Dermis lymphatic vessel endothelial cell (primary cell): ENCODE results near the gene PRXL2C. TPM values are rescaled to one million over a fixed set of nuclear protein-coding genes. Genes with fewer than 3 reads are reported as not detected.

Experiments used
- total RNA-seq: library from RNA; depleted of rRNA; stranded (reverse); fragments of >200 nt; gene quantifications from 2 replicates; pipeline ENCODE4 v1.2.1, GENCODE V29; 2014

PRXL2C gene, protein sequence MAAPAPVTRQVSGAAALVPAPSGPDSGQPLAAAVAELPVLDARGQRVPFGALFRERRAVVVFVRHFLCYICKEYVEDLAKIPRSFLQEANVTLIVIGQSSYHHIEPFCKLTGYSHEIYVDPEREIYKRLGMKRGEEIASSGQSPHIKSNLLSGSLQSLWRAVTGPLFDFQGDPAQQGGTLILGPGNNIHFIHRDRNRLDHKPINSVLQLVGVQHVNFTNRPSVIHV
- total RNA-seq, result 35.0 and 42.7 TPM in 2 replicates

DNA sequence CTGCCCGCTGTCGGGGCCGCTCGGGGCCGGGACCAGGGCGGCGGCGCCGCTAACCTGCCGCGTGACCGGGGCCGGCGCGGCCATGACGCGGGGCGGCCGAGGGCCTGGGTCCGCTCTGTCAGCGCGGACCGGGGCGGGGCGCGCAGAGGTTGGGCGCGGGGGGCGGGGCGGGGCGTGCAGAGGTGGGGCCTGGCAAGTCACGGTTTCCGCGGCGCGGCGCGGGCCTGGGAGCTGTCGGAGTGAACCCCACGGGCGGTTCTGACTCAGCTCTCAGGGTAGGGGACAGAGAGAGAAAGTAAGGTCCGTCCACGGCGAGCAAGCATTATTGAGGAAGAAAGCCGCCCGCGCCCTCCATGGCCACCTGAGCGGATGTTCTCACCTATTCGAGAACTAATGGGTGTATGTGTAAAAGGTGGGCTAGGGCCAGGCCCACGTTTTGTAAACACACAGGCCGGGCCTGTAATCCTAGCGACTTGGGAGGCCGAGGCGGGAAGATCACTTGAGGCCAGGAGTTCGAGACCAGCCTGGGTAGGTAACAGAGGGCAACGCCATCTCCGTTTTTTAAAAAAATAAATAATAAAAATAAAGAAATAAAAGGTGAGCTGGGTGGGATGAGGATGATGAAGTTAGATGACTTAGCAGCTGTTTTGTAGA lies at the start of gene PRXL2C:
PRXL2C (minus strand) TSS at position 120 of the 654 bp plus-strand sequence; CDS start at position 84, 36 bp downstream.

DNA sequence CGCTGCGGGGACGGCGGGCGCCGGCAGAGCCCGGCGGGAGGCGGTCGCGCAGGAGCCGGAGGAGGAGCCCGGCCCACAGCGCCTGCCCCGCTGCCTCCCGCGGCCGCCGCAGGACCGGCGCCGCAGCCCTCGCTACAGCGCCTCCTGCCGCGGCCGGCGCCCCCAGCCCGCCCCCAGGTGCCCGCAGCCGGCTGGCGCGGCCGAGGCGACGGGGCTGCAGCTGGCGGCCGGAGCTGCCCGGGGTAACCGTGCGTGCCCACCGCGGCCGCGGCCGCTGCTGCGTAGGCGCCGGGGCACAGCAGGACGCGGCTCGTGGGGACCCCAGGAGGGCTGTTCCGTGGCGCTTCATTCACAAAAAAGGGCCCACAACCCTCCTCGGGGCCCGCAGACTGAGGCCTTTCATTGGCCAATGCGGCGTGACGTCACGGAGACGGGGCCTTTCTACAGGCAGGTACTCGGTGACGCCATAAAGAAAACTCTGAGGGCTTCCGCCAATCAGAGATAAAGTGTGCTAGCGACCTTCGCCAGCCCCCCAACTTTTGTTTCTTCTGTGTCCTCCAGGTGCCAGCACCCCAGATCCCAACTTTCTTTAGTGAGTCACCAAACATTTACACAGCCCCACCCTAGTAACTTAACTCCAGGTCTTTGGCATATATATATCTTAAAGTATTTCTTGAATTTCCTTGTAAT lies 35.5 kb downstream of the PRXL2C start, which contains the start of gene CDC14B:
CDC14B (minus strand) TSS at position 353 of the 690 bp plus-strand sequence. CDS start 465 bp downstream, outside the sequence.

Other genes with a start within 250 kb of the PRXL2C start
- gene ZNF367, start 236.9 kb downstream of the PRXL2C start, total RNA-seq, result 1.7 and 2.3 TPM in 2 replicates
- 8.6 and 9.1 TPM in 2 replicates for gene HABP4, start 205.1 kb downstream of the PRXL2C start, total RNA-seq
- 12.2 and 15.2 TPM in 2 replicates for gene CDC14B, start 35.5 kb downstream of the PRXL2C start, total RNA-seq
- 13.5 and 20.8 TPM in 2 replicates for gene ZNF510, start 122.8 kb upstream of the PRXL2C start, total RNA-seq
- gene ZNF782, start 199.2 kb upstream of the PRXL2C start, total RNA-seq, result 2.9 and 4.0 TPM in 2 replicates